Ishikawa (cell line): ENCODE results near the gene OR2L2.

Experiments used
- CEBPB ChIP-seq: IDR thresholded peaks from 2 replicates; pipeline ENCODE4 v1.6.1; 2012
- TAF1 ChIP-seq: IDR thresholded peaks from 2 replicates; pipeline ENCODE4 v1.6.1; 2012; ENCODE audit warnings: low read depth, mild to moderate bottlenecking
- USF1 ChIP-seq: IDR thresholded peaks from 2 replicates; pipeline ENCODE4 v1.6.1; 2012

- no peak for TF ChIP-seq USF1
- no peak for TF ChIP-seq TAF1
- no peak for TF ChIP-seq CEBPB
These were observed 24.8 kb downstream of the OR2L2 start for GRCh38 chr1:248054671-248055070.
